ENCODE results near the gene BRD3. TPM values are rescaled to one million over a fixed set of nuclear protein-coding genes. Genes with fewer than 3 reads are reported as not detected.

BRD3 gene
- 10 to 100 TPM; 44.3 to 64.5 TPM for total RNA-seq
- polyA plus RNA-seq (ENCODE audit: insufficient read depth, low read depth, low replicate concordance) = 30.2 TPM
- long read RNA-seq, donor 1, full-length matches to known transcripts = 2 of 2 reads
- long read RNA-seq, donor 1, partial matches to known transcripts = 0 of 2 reads
- long read RNA-seq, donor 1, other reads (novel, unspliced or antisense) = 0 of 2 reads
- long read RNA-seq, donor 2, full-length matches to known transcripts = 1 of 1 reads
- long read RNA-seq, donor 2, partial matches to known transcripts = 0 of 1 reads
- long read RNA-seq, donor 2, other reads (novel, unspliced or antisense) = 0 of 1 reads

DNA sequence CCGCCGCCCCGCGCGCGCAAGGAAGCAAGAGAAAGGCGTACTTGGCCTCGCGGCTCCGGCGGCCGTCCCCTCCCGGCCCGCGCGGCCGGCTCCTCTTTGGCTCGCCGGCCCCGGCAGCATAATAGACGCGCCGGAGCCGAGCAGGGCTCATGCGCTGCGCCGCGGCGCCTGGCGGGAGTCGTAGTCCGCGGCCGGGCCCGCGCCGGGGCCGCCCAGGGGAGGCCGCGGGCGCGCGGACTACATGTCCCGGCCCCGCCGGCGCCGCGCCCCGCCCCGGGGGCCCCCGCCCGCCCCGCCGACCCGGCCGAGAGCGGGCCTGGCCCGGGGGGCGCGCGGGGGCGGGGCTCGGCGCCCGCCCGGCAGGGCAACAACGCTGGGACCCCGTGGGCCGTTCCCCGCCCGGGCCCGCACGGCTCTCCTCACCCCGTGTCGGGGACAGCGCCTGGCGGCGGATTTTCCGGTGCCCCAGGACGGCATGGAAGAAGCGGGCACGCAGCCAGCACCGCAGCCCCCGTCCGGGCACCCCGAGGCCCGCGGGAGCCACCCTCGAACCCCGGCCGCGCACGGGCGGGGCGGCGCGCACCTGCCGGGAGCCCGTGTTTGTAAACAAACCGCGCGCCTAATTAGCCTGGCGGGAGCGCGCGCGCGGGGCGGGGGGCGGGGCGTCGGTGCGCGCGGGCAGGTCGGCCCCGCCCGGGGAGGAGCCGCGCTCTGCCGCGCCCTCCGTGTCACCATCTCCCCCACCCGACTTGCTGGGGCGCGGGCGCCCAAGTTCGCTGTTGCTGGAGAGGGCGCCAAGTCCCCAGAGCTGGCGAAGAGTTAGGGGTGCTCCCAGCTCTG, at the start of gene BRD3:
Gene BRD3, minus strand, starts transcription at position 123 of the 840 bp plus-strand sequence. CDS start 14,549 bp downstream, outside the sequence.
- WGBS, 2 donors = 1% methylated on average over 32 of the region's 131 CpGs; no CpG with 5 or more reads in 1 of the 2 donors
- H3K27ac ChIP-seq = peak within 1 kb of the TSS; percentile 82 to 98
- DNase-seq = peak; percentile 89

DNA sequence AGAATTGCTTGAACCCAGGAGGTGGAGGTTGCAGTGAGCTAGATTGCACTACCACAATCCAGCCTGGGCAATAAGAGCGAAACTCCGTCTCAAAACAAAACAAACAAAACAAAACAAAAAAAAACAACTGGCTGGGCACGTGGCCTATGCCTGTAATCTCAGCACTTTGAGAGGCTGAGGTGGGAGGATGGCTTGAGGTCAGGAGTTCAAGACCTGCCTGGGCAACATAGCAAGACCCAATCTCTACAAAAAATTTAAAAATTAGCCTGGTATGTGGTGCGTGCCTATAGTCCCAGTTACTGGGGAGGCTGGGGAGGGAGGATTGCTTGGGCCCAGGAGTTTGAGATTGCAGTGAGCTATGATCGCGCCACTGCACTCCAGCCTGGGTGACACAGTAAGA, 44.7 kb upstream of the BRD3 start:
- TF ChIP-seq POLR2A (IDR thresholded peaks at IDR 0.05) = no peak
- TF ChIP-seq CTCF (IDR thresholded peaks at IDR 0.05) = no peak
- no peaks in the 10 kb centered on the region for H3K9me3 ChIP-seq
- H3K4me3 ChIP-seq = no peak overlapping the region
- WGBS, 2 donors = 90 to 91% methylated on average over 6 of the region's 6 CpGs
- DNase-seq = no peak
- H3K36me3 ChIP-seq (ENCODE audit: low read depth, missing control alignments) = no peaks in the 10 kb centered on the region
- no peaks in the 10 kb centered on the region for H3K27me3 ChIP-seq
- H3K4me1 ChIP-seq = no peaks in the 10 kb centered on the region
- H3K27ac ChIP-seq = no peak overlapping the region
- intact Hi-C loops (cut with DNase I; ENCODE audit: low total_unique reads) = no loop called here

More for the DNA sequence above, at the start of gene BRD3:
- Histone ChIP-seq H3K9me3 (no peaks in the 10 kb centered on the region), H3K36me3 (ENCODE audit: low read depth, missing control alignments) (no peaks in the 10 kb centered on the region), H3K27me3 (no peaks in the 10 kb centered on the region), H3K4me1 (peaks cover 11% of the 10 kb centered on the region), H3K4me3 (peak within 1 kb of the TSS; percentile 75 to 86)
- peak; percentile 60 for TF ChIP-seq POLR2A (IDR thresholded peaks at IDR 0.05)
- no peak for TF ChIP-seq CTCF (IDR thresholded peaks at IDR 0.05)
- intact Hi-C loops (cut with DNase I; ENCODE audit: low total_unique reads) = no loop called here

DNA sequence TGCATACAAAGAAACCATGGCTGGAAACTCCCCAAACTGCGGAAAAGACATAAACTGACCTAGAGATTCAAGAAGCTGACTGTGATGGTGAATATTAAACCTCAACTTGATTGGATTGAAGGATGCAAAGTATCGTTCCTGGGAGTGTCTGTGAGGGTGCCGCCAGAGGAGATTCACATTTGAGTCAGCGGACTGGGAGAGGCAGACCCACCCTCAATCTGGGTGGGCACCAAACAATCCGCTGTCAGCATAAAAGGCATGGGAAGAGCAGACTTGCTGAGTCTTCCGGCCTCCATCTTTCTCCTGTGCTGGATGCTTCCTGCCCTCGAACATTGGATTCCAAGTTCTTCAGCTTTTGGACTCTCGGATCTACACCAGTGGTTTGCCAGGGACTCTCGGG, 43.2 kb upstream of the BRD3 start:
- Histone ChIP-seq H3K4me3 (no peak overlapping the region), H3K36me3 (ENCODE audit: low read depth, missing control alignments) (no peaks in the 10 kb centered on the region), H3K27ac (no peak overlapping the region), H3K27me3 (no peaks in the 10 kb centered on the region), H3K9me3 (no peaks in the 10 kb centered on the region), H3K4me1 (no peaks in the 10 kb centered on the region)
- intact Hi-C loops (cut with DNase I; ENCODE audit: low total_unique reads) = no loop called here
- TF ChIP-seq CTCF (IDR thresholded peaks at IDR 0.05) (no peak), POLR2A (IDR thresholded peaks at IDR 0.05) (no peak)
- 83 to 86% methylated on average over 9 of the region's 9 CpGs for WGBS, 2 donors
- no peak for DNase-seq

DNA sequence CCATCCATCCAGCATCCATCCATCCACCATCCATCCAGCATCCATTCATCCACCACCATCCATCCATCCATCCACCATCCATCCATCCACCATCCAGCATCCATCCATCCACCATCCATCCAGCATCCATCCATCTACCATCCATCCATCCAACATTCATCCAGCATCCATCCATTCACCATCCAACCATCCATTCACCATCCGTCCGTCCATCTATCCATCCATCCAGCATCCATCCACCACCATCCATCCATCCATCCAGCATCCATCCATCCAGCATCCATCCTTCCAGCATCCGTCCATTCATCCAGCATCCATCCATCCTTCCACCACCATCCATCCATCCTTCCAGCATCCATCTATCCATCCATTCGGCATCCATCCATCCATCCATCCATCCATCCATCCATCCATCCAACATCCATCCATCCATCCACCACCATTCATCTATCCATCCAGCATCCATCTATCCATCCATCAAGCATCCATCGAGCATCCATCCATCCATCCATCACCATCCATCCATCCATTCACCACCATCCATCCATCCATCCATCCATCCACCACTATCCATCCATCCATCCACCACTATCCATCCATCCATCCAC, 35.7 kb upstream of the BRD3 start:
- no peak for DNase-seq
- H3K4me1 ChIP-seq = no peaks in the 10 kb centered on the region
- TF ChIP-seq CTCF (IDR thresholded peaks at IDR 0.05) (no peak), POLR2A (IDR thresholded peaks at IDR 0.05) (no peak)
- no peaks in the 10 kb centered on the region for H3K36me3 ChIP-seq (ENCODE audit: low read depth, missing control alignments)
- no peak overlapping the region for H3K4me3 ChIP-seq
- H3K9me3 ChIP-seq = no peaks in the 10 kb centered on the region
- no peak overlapping the region for H3K27ac ChIP-seq
- intact Hi-C loops (cut with DNase I; ENCODE audit: low total_unique reads) = no loop called here
- H3K27me3 ChIP-seq = no peaks in the 10 kb centered on the region
- 77 to 81% methylated on average over 5 of the region's 5 CpGs for WGBS, 2 donors

All from testis (tissue), 5 donors.